Astrocyte of the spinal cord (primary cell): ENCODE results near the gene PARP9.
A peak's percentile ranks its signal among the peaks of the same experiment; 100 is the strongest.
"Not testable (repeated sequence)": the region's sequence is repeated elsewhere in the genome, so short reads cannot be mapped to it uniquely, and the experiment has no call there.

Experiments used
- DNase-seq: peaks from one replicate; pipeline ENCODE4 v3.0.0; 2011; ENCODE audit warnings: low read depth, low spot score
- H3K4me3 ChIP-seq: 2 replicates; pipeline ENCODE4 v1.5.1; 2011; ENCODE audit warnings: low read depth, mild to moderate bottlenecking, low read length, moderate library complexity
- CTCF ChIP-seq: IDR thresholded peaks from 2 replicates; pipeline ENCODE4 v1.5.1; 2012; ENCODE audit warnings: low read depth, mild to moderate bottlenecking, low read length, inconsistent platforms
- in situ Hi-C: cut with HindIII; loops from 2 replicates; pipeline ENCODE4 v1.10.0; 2017; ENCODE audit warnings: low sequenced_read_pairs

Gene PARP9

GRCh38 chr3:122512284-122512683 lies 51.8 kb downstream of the PARP9 start:
- no peak for DNase-seq
- no peak overlapping the region for H3K4me3 ChIP-seq
- in situ Hi-C loops = no loop called here
- TF ChIP-seq CTCF = no peak

DNA sequence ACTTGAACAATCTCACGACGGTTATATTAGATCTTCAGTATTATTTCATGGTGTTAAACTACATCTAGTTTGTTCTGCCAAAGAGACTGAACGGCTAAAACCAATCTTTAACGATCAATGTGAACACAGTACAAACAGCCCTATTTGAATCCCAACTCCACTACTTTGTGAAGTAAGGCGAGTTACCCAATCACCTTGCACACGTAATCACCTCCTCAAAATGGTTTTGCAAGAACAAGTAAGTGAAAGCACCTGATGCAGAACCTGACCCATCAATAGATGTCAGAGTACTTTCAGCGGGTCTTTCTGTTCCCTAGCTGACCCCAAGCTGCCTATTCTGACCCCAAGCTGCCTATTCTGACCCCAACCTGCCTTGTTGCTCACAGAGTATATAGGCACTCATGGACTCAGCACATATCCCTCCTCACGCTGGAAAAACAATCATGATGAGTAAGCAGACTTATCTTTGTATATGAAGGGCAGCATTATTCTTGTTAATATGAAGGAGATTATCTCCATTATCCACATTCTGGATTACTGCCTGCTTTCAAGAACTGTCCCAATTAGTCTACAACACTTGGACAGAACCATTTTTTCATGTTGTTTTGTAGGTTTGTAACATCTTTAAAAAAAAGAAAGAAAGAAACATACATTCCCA lies 53.1 kb downstream of the PARP9 start:
- no peak for TF ChIP-seq CTCF
- no peak for DNase-seq
- in situ Hi-C loops = no loop called here
- no peak overlapping the region for H3K4me3 ChIP-seq

DNA sequence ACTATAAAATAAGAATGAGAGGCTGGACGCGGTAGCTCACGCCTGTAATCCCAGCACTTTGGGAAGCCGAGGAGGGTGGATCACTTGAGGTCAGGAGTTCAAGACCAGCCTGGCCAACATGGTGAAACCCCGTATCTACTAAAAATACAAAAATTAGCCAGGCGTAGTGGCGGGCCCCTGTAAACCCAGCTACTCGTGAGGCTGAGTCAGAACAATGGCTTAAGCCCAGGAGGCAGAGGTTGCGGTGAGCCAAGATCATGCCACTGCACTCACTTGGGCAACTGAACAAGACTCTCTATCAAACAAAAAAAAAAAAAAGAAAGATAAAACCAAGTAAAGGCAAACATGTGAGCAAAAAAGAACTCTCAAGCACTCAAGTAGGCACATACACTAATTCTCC lies 55.2 kb downstream of the PARP9 start:
- DNase-seq = peak; percentile 33
- in situ Hi-C loops, H3K4me3 ChIP-seq: not testable (repeated sequence)

- H3K4me3 ChIP-seq = no peak overlapping the region
- in situ Hi-C loops = no loop called here
- TF ChIP-seq CTCF = no peak
- DNase-seq = no peak
Observed at GRCh38 chr3:122508135-122508914, 55.8 kb downstream of the PARP9 start.

DNA sequence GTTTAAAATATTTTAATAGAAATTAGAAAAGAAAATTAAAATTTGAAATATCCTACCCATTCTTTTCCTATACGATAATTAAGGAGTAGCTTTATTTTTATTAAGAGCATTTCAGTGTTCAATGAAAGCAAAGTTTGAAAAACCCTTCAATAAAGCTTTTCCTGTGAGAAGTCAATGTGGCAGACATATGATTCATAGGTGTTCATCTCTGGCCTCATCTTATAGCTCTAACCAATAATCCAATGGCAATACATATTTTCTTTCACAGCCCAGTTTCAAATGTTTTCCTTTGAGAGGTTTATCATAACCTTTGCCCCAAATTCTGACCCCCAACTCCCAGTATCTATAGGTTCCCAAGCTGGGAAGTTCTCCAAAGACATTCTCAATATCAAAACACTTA lies 57.6 kb downstream of the PARP9 start:
- in situ Hi-C loops = no loop called here
- TF ChIP-seq CTCF = no peak
- DNase-seq = no peak
- no peak overlapping the region for H3K4me3 ChIP-seq

DNA sequence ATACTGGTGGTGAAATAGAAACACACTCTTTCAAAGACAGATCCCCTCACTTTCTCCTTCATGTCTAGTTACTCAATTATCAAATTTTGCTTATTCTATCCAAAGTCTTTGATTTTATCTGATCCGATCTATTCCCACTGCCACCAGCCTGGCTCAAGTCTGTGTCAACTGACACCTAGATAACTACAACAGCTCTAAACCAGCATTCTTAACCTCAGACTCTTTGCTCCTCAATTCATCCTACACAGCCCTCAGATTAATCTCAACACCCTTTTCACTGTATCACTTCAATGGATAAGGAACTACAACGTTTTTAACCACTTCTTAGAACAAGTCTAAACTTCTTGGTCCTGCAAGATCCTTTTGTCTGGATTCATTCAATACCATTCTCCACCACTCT lies 58.4 kb downstream of the PARP9 start:
- in situ Hi-C loops = no loop called here
- no peak for DNase-seq

More for the DNA sequence above, 58.4 kb downstream of the PARP9 start:
- no peak overlapping the region for H3K4me3 ChIP-seq
- TF ChIP-seq CTCF = no peak
